GM06990 (cell line): ENCODE data around the gene TUBG1.
"Not testable (repeated sequence)": the region's sequence is repeated elsewhere in the genome, so short reads cannot be mapped to it uniquely, and the experiment has no call there.

Experiments used
- DNase-seq: peaks from one replicate; pipeline ENCODE4 v3.0.0-alpha.2; 2011; ENCODE audit not compliant: insufficient read length; ENCODE audit errors: extremely low read depth
- H3K27me3 ChIP-seq: replicated peaks from 2 replicates; pipeline ENCODE4 v1.6.0; 2011; ENCODE audit warnings: low read length; ENCODE audit not compliant: control insufficient read depth, insufficient read depth
- H3K36me3 ChIP-seq: 2 replicates; pipeline ENCODE4 v1.5.1; 2011; ENCODE audit warnings: low read length; ENCODE audit not compliant: control insufficient read depth, insufficient read depth
- H3K4me3 ChIP-seq: replicated peaks from 2 replicates; pipeline ENCODE4 v1.5.1; 2011; ENCODE audit warnings: low read depth, mild to moderate bottlenecking, control low read depth, low read length
- TF ChIP-seq, protein P1 (sequence below): IDR thresholded peaks from 2 replicates; pipeline ENCODE4 v1.5.1; 2011; ENCODE audit warnings: low read length, control low read depth, mild to moderate bottlenecking, inconsistent platforms; ENCODE audit not compliant: insufficient read depth, poor library complexity, severe bottlenecking

TUBG1 gene

DNA sequence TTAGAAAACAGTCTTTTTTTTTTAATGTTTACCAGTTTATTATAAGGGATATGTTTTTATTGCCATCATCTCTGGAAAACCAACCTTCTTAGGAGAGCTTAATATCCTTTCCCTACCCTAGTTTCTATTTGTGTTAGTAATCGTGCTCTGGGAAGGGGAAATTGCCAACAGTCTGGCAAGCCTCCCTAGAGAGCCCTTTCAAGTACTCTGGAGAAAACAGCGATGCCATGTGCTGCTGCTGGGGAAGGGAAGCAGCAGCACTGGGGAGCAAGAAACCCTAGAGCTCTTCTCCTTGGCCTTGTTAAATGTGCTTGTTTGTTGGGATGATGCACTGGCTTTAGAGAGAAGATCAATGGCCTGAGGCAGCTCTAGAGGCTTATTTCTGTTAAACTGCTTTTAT, 10.6 kb upstream of the TUBG1 start:
- Histone ChIP-seq H3K4me3 (no peak overlapping the region), H3K36me3 (peaks cover 2% of the 10 kb centered on the region), H3K27me3 (no peaks in the 10 kb centered on the region)
- no peak for DNase-seq
- TF ChIP-seq, protein P1, sequence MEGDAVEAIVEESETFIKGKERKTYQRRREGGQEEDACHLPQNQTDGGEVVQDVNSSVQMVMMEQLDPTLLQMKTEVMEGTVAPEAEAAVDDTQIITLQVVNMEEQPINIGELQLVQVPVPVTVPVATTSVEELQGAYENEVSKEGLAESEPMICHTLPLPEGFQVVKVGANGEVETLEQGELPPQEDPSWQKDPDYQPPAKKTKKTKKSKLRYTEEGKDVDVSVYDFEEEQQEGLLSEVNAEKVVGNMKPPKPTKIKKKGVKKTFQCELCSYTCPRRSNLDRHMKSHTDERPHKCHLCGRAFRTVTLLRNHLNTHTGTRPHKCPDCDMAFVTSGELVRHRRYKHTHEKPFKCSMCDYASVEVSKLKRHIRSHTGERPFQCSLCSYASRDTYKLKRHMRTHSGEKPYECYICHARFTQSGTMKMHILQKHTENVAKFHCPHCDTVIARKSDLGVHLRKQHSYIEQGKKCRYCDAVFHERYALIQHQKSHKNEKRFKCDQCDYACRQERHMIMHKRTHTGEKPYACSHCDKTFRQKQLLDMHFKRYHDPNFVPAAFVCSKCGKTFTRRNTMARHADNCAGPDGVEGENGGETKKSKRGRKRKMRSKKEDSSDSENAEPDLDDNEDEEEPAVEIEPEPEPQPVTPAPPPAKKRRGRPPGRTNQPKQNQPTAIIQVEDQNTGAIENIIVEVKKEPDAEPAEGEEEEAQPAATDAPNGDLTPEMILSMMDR, result no peak

DNA sequence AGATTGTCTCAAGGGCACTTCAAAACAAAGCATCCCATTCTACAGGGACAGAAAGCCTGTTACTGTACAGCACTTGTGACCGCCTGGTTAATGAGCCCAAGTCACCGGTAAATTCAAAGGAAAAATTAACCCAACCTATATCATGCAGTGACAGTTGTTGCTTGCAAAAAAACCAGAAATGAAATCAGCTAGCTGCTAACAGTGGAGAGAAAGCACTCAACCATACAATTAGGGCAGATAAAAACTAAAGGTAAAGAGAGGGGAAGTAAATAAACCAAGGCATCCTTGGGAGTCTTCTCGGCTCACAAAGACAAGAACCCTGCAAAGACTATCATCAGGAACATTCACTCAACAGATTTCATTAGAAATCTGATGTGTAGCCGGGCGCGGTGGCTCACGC, 6.2 kb upstream of the TUBG1 start:
- Histone ChIP-seq H3K27me3 (no peaks in the 10 kb centered on the region), H3K36me3 (peaks cover 2% of the 10 kb centered on the region), H3K4me3 (no peak overlapping the region)
- DNase-seq, result no peak
- TF ChIP-seq, protein P1, result no peak

DNA sequence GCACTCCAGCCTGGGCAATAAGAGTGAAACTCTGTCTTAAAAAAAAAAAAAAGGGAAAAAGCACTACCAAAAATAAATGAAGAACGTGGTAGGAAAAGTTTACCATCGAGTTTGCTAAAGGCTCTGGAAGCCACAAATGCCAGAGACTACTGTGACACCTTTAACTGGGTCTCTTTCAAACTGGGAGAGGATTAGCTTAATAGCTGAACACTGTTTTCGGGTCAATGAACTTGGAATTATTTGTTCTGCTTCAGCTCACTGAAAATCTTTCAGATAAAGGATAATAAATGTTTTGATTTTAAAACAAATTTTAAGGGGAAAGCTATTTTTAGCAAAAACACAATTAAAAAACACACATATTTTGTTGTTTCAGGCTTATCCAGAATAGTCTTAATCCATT, 1.7 kb upstream of the TUBG1 start:
- TF ChIP-seq, protein P1, result no peak
- Histone ChIP-seq H3K4me3 (peak overlapping the region; percentile 98), H3K36me3 (peaks cover 6% of the 10 kb centered on the region; the same call in 1 of the 2 replicates), H3K27me3 (no peaks in the 10 kb centered on the region)
- no peak for DNase-seq

DNA sequence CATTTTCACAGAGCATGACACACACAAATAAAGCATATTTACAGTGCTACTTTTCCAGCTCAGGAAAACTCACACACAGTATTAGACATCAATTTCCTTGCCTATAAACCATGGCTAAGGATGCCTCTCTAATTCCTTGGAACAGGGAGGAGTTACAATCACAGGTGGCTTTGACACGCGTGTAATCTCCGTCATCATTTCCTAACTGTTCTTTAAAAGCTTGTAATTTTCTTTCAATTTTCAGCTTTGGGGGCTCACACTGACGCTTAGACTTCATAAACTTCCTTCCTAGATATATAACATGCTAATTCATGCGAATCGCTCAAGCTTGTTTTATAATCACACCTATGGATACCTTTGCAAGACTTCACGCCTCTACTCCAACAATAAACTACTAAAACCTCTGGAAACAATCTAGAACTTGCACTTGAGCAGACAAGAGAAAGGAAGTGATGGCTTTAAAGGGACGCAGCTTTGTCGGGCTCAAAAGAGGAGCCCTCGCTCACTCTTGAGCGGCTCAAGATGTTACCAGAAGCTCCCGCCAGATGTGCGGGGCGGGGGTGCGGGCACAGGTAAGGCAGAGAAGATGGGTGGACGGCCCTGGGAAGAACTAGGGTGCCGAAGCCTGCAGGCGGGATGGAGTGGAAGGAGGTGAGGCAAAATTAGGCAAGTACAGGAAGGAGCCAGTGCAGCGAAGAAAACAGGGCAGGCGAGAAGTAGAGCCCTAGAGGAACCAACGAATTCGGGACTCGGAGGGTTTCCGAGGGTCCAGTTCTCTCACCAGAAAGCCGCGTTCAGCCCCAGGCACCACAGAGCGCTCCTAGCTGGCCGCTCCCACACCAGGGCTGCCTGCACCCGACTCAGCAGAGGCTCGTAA, 940 bp upstream of the TUBG1 start:
- H3K27me3 ChIP-seq, result no peaks in the 10 kb centered on the region
- DNase-seq, result no peak
- TF ChIP-seq, protein P1, result no peak
- H3K4me3 ChIP-seq, result peak overlapping the region; percentile 98
- peaks cover 8% of the 10 kb centered on the region for H3K36me3 ChIP-seq

DNA sequence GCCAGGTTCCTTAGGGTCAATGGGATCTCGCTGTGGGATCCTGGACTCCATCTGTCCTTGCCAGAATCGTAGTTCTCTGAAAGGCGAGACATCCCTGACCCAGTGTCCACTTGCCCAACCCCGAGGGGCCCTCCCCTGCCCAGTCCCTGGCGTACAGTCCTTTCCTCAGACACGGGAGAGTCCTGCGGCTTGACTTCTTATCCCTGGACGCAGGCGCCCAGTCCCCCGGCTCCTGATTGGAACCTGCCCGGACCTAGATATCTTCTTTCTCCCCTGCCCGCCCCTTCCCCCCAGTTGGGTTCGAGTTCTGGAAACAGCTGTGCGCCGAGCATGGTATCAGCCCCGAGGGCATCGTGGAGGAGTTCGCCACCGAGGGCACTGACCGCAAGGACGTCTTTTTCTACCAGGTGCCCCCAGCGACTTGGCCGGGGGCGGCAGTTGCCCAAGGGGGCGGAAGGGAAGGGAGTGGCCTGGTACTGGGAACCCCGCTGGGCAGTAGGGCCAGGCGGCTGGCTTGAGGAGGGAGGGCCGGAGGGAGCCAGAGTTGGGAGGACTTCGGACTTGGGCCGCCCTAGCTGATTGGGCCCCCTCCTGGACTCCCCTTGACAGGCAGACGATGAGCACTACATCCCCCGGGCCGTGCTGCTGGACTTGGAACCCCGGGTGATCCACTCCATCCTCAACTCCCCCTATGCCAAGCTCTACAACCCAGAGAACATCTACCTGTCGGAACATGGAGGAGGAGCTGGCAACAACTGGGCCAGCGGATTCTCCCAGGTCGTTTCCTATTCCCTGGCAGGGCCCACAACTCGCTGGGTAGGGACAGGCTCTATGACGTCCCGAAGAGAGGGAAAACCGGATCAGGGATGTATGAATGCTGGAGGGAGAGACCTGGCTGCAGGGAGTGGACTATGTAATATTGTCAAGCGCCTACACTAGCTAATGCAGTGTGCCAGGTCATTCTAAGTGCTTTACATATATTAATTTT, 625 bp downstream of the TUBG1 start:
- not testable (repeated sequence) for H3K27me3 ChIP-seq, DNase-seq
- Histone ChIP-seq H3K4me3 (peak overlapping the region; percentile 98), H3K36me3 (peaks cover 19% of the 10 kb centered on the region)

DNA sequence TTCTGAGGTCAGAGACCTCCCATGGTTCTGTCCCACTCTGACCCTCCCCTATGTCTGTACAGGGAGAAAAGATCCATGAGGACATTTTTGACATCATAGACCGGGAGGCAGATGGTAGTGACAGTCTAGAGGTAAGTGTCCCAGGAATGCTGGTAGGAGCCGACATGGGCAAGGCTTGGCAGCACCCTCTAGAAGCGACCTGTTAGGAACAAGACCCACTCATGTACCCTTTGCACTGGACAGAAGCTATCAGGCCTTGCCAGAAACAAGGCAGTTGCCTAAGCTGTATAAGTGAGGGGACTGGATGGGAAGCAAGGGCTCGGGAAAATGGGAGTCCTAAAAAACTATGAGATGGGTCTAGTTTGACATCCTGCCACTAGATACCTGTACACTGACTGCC, 2.5 kb downstream of the TUBG1 start:
- TF ChIP-seq, protein P1, result no peak
- Histone ChIP-seq H3K27me3 (no peaks in the 10 kb centered on the region), H3K4me3 (no peak overlapping the region), H3K36me3 (peaks cover 24% of the 10 kb centered on the region)
- DNase-seq, result no peak
